Measurements from ENCODE around the gene MAGI2.

The MAGI2 gene

DNA sequence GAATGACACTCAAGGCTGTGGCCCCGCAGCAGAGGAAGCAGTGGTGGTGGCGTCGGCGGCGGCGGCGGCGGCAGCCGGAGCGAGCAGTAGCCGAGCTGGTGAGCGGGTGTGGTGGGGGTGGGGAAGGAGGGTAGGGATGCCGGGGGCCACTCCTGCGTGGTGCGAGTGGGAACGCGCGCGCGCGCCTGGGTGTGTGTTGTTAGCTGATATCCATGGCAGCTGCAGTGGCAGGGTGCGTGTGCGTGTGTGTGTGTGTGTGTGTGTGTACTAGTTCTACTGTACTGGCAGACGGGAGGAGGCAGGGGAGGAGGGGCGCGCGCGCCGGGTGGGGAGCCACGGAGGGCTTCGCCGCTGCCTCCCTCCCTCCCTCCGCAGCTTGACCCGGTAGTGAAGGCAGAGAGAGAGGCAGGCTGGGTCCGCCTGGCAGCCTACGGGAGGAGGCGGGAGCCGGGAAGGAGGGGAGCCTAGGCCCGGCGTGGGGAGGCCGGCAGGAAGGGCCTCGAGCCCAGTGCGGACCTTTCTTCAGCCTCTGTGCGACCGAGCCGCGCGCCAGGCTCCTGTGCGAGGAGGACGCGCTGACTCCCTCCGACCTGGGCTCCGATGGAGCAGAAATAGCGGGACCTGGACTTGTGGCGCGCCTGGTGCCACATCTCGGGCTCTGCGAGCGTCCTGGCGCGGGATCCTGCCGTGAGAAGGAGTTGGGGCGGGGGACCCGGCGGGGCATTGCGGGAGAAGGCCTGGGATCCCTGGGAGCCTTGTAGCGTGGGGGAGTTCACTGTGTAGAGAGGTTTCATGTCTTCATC is at the start of gene MAGI2:
Gene MAGI2, minus strand, starts transcription at position 110 of the 803 bp plus-strand sequence. CDS start 347 bp downstream, outside the sequence.
- DNase-seq: no peak

DNA sequence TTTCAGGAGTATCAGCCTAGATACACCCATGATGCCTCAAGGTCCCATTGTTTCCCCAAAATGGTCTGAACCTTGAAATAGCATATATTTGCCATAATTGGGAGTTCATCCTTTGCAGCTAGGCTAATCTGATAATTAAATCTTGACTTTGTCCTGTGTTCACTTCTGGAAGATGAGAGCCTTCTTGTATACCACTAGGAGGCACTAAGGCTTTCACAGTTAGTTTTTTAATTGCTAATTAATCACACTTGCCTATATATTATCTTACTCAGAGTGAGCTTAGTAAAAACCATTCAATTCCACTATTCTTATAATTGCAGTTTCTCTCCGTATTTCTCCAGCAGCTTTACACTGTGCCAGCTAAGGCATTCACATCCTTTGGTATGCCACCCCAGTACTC is 48.7 kb upstream of the MAGI2 start:
- no peak for DNase-seq

DNA sequence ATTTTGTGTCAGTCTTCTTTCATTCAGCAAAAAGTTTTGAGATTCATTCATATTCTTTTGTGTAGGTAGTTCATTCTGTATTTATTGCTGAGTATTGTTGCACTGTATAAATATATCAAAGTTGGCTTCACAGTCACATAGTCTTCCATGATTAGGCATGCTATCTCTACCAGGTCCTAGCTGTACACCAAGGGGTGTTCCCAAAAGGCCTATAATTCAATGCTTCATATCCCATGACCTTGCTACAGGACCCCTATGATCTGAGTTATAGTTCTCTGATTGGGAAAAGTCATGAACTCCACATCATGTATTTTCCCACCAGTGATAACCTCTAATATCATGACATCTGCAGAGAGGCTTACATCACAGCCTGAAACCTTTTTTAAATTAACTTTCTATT is 47.3 kb upstream of the MAGI2 start:
- DNase-seq: no peak

DNA sequence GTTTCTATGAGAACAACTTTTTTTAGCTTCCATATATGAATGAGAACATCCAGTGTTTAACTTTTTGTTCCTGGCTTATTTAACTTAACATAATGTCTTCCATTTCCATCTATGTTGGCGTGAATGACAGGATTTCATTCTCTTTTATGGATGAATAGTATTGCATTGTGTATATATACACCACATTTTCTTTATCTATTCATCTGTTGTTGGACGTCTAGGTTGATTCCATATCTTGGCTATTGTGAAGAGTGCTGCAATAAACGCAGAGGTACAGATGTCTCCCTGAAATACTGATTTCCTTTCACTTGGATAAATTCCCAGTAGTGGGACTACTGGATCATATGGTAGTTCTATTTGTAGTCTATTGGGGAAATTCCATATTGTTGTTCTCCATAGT is 44.3 kb upstream of the MAGI2 start:
- no peak for DNase-seq

DNA sequence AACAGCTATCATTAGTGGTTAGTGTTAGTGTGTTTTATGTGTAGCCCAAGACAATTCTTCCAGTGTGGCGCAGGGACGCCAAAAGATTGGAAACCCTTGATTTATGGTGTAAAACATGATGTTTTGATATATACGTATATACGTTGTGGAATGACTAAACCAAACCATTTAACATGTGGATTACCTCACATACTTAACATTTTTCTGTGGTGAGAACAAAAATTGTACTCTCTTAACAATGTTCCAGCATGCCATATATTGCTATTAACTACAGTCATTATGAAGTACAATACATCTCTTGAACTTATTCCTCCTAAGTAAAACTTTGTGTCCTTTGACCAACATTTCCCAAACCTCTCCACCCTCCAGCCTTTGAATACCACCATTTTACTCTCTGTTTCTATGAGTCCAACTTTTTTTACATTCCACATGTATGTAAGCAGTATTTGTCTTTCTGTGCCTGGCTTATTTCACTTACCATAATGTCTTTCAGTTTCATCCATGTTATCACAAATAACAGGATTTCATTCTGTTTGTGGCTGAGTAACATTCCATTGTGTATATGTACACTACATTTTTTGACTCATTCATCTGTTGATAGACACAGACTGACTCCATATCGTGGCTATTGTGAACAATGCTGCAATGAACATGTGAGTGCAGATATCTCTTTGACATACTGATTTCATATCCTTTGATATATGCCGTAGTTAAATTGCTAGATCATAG is 42.2 kb upstream of the MAGI2 start:
- DNase-seq: no peak

DNA sequence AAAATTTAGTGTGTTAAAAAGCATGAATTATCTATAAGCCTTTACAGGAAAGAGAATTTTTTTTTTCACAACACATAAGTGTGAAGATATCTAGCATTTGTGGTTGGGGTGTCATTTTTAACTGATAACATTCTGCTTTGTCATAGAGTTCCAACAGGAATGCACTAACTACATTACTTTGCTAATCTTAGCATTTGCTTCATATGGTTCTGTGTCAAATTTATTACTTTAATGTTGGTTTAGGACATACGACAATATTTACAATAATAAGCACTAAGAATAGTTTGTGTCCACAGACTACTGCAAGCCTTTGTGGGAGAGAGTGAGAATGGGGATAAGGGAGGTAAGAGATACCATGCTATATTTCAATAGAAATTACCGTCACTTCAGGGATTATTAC is 40.6 kb upstream of the MAGI2 start:
- DNase-seq: no peak

DNA sequence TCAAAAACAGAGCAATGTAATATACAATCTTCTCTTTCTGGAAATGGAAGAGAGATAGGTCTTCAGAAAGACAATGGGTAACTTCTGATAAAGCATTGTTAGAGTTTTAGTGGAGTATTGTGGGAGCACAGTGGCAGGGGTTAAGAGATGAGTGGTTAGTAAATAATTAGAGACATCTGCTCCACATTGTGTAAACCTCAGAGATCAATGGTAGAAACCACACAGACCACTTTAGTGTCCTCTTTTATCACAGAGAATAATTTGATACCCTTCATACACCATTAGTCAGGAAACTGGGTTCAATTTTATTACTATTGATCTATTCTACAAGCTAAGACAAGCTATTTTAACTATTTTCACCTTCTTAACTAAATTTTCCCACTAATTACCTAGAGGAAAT is 35.9 kb upstream of the MAGI2 start:
- DNase-seq: no peak

DNA sequence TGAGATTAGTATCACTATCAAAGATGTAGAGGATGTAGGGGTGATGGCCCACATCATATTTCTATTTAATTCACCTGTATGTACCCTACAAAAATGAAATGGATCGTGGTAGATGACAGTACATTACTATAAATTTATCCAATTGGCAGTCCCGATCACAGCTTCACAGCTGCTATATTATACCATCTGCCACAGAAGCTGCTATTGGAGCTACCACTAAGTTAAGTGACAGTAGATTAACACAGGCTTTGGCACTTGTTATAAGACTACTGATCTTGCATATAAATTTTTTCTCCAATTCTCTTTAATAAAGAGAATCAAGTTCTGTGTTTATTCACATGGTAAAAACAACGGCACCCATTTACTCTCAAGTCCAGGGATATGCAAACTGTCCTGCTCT is 24.9 kb upstream of the MAGI2 start:
- no peak for DNase-seq

DNA sequence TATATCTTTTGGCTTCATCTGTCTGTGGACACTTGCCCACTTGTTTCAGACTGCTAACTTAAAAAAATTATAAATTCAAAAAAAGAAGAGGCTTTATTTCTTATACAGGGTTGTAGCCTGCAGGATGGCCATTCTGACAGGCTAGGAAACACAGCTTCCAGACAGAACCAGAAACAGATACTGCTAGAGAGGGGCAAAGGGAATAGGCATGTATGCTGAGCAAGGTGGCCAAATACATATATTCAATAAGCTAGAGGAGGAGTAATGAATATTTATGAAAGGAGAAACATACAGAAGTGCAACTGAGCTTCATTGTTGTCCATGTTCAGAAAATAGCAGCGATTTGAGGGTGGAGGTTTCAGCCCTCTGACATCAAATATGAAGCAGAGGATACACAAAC is 22.0 kb upstream of the MAGI2 start:
- DNase-seq: no peak

DNA sequence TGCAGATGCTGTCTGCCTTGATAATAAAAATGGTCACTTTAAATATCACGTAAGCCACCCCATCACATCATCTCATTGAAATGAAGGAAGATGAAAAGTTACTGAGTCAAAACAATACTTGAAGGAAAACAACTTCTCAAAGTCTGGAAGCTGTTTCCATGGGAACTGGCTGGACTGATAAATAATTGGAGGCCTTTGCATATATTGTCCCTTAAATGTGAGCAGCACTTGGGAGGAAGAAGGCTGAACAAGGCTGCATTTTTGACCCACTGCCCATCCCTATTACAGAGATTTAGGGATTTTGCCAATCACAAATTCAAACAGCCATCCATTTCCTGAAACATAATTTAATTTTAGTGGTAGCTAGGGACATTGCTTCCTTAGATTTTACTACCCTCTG is 18.2 kb upstream of the MAGI2 start:
- DNase-seq: no peak

DNA sequence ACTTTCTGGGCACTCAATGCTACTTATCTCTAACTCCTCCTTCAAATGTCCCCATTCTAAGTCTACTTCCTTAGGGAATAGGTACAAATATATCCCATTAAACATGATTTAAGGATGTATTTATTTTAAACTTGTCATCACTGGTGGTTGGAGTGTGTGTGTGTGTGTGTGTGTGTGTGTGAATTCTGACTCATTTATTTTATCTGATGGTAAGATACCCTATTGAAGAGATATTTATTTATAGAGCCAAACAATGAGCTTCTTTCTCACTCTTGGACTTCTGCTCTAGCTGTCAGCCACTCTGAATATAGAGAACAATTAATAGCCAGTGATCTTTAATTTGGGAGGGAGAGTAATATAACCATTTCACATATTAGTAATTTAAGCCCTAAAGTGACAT is 17.8 kb upstream of the MAGI2 start:
- no peak for DNase-seq

DNA sequence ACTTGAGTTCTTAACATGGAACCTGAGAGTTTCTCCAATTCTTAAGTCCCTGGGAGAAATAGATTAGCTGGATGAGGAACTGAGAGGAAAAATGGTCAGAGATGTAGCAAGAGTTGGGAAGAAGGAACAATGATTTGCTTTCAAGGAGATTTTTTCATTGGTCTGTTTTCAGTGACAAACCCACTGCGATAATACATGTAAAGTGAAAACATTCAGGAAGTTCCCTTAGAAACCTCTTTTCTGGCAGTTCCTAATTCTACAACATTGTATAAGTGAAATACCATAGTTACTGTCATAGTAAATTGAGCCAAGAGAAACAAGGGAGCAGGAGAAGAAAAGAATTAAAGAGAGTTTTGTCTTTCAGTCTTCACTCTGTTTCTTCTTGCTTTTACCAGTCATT is 12.1 kb upstream of the MAGI2 start:
- DNase-seq: no peak

DNA sequence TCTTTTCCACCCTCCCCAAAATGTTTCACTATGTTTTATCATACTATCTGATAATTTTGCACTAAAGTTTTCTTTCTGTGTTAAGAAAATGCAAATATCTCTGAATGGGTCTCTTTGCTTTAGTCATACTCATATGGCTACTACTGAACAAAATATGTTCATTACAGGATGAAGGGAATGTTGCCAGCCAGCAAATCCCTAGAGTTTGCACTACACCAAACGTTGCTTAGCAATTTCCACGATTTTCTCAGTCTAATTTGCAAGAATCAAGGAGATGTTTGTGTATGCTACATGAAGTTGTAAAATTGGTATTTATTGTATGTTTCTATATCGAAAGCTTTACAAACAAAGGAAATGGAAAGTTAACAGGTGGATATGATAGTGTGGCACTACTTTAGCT is 10.6 kb upstream of the MAGI2 start:
- DNase-seq: no peak

DNA sequence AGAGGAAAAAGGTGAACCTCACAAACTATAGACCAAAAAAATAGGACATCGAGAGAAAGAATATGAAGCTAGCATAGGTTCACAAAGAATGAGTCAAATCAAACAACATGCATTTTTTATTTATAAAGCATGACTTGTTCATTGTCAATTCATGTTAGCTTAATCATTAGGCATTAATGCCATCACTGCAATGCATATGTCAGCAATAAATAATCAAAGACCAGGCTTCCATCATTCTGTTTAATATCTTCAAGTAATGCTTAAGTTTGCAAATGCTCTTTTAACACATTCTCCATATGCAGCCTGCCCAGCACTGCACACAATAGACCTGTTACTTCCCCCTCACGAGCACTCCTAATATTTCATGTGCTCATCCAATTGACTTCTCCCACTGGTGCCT is 8.9 kb upstream of the MAGI2 start:
- DNase-seq: no peak

DNA sequence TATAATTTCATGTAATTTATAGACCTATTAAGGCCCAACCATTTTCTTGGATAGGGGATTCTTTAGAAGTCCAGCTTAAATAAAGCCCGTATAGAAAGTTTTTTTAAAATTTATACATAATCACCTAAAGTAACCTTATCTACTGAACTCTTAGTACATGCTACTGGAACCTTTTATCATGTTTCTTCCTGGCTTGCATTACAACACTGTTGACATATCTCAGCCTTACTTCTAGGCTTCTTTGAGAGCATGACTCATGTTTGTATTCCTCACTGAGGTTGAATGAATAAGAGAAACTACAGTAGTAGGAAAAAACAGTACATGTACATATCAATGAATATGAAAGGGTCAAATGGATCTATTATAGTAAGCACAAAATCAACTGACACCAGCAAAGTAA is 8.2 kb upstream of the MAGI2 start:
- no peak for DNase-seq

DNA sequence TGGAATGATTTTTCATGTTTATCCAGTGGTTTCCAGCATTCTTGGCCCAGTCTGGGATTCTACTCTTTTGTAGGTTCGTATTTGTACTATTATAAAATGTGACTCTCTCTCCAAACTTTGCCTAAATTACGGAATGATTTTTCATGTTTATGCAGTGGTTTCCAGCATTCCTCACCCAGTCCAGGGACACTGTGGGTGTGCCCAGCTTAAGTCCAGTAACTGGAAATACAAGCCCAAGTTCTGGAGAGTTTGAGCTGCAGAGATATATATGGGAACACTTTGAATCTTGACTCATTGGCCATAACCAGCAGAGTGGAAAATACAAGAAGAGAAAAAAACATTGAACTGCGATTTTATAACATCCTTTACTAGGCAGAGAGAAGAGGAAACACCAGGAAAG is 5.9 kb upstream of the MAGI2 start:
- DNase-seq: no peak

DNA sequence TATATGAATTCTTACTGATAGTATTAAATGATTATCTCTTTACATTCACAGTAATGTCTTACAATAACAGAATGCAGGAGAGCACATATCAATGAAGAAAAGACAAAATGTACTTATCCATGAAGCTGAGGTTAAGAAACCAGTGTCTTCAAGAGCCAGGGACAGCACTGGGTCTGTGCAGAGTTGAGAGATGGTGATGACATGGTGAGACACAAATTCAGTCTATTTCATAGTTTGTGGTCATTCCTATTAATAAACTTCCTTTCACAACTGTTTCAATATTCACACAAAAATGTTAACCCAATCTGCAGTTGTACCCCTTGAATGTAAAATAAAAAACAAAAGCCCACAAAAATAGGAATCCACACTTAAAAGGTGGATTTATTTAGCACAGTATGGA is 5.3 kb upstream of the MAGI2 start:
- no peak for DNase-seq

DNA sequence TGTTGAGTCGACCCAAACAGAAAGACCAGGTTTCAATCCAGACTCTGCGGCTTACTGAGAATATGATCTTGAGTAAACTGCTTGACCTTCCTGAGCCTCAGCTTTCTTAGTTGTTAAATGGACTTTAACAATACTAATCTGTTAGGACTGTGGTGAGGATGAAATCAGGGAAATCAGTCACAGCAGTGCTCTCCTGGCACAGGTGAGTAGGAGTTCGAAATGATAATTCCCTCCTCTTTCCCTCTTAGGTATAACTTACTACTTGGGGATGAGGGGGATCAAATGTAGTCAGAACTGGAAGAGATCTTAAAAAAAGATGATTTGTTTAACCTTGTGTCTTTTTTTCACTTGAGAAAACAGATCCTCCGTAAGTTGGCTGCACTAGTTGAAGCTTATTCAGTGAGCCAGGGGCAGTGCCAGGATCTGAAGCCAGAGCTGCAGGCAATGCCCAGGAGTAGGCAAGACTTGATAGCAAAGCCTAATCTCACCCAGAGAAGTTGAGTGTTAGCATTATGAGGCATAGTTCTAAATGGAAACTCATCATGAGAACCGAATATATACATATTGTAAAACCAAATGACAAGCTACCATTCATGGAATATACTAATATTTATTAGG is 1.8 kb upstream of the MAGI2 start:
- DNase-seq: no peak

DNA sequence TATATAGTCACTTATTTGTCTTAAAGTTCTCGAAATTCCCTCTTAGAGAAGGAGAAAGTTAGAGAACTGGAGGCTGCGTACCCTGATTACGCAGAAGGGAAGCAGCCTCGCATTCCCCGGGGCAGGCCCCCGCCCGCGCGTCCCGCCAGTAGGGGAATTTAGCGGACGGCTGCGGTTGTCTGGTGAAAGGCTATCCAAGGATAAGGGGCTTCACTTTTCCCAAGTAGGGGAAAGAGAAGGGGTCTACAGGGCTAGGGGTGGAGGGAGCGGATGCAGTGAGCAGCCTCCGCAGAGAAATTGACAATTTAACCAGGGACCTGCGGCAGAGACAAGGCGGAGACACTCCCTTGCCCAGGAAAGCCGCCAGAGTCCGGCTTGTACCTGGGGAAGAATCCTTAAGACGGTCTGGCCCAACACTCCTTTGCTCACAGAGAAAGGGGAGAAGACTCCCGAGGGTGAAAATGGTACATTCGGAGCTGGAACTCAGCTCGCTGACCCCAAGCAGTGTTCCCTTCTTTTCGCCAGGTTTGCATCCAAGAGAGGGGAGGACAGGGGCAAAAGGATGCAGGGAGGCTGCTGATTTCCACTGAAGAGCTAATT is 994 bp upstream of the MAGI2 start:
- no peak for DNase-seq

DNA sequence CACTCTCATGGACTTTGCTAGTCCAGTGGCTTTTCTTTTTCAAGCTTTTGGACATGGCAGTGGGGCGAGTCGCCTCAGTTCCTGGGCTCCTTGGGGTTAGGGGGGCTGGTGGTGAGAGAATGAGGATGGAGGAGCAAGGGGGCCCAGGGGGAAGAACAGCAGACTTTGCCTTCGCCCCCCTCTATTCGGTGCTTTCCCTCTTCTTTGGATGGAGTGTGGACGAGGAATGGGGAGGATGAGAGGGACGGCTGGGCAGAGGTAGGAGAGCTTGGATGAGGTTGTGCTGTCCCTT is 255 bp downstream of the MAGI2 start:
- no peak for DNase-seq

DNA sequence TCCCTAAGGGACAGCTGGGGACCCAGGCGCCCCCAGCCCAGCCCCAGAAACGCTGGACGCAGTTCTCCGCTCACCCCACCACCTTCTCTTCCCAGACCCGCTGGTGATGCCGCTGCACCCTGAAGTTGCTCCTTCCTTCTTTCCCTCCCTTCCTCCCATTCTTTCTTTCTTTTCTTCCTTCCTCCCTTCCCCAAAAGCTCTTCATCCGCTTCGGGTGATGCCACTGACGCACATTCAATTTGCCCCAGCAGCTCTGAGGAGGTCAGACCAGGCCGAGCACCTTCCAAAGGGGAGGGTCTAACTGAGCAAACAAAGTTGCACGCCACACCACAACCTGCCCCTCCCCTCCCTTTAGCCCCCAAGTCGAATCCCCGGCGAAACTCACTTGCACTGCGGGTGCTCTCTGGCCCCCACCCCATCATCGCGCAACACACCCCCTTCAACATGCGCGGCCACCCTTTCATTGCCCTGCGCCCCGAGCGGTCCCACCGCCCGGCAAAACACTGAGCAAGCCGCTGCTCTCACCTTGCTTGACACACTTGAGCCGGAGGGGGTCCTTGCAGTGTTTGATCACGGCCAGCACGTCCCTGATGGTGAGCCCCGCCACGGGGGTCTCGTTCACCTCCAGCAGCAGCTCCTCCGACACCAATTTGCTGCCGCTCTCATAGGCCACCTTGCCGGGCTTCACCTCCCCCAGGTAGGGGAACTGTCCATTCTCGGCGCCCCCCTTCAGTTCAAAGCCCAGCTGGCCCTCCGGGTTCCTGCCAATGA is 787 bp downstream of the MAGI2 start:
- no peak for DNase-seq

DNA sequence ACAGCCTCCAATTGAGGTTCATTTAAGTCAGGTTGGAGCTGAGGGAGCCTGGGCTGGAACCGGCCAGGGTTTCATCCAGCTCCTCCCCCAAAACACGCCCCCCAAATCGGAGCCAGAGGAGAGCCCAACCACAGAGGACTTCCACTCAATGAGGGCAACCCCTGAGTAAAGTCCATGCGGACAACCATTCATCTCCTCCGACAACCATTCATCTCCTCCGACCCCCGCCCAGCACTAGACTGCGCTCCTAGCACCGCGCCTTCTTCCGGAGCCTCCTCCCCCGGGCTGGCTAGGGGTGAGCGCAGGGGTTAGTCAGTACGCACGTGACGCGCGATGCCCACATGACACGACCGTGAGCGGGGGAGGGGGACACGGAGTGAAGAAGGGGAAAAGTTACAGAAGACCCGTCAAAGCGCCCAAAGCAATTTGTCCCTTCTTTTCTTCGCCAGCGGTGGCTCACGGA is 1.4 kb downstream of the MAGI2 start:
- no peak for DNase-seq

DNA sequence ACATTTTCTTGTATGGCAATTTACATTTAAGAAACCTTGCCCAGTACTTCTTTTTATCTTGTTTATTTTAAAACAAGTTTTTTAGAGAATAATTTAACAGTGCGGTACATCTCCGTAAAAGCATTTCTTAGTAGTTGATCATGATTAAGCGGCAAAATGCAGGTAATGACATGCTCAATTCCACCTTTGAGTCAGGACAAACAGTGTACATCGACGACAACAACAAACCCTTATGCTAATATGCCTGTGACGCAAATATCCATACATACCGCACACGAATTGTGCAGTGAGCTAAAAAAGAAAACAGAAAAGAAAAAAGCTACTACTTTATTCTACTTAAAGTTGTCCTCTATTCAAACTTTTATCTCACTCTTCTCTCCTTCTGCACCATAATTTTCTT is 1.9 kb downstream of the MAGI2 start:
- no peak for DNase-seq

All from KG1 (cell line).